Activated CD8-positive, alpha-beta memory T cell treated with anti-CD3 and anti-CD28 coated beads, Interleukin-2, amount 50 U/mL, for 1 hour (primary cell): Measurements from ENCODE around the gene LPP.

ENCODE experiments used
- DNase-seq: peaks from one replicate; pipeline ENCODE4 v3.0.0-alpha.2; 2020; ENCODE audit errors: extremely low read depth

Gene LPP

DNA sequence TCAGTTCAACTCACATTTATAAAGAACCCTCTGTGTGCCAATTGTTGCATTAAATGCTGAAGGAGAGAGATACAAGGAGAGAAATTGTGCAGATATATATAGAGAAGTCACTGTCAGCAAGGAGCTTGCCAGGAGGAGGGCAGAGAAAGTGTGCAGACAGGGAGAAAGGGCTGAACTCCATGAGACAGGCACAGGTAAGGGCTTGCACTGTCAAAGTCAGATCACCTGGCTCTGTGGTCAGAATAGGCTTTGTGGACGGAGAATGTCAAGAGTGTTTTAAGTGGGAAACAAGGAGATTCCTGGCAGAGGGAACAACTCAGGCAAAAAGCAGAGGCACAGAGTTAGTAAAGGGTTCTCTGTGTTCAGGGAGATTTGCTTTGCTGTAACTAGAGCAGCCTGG, 714.8 kb downstream of the LPP start:
- DNase-seq, result no peak

GRCh38 chr3:188869628-188870027, 715.7 kb downstream of the LPP start:
- no peak for DNase-seq

GRCh38 chr3:188870431-188870830, 716.5 kb downstream of the LPP start:
- no peak for DNase-seq

DNA sequence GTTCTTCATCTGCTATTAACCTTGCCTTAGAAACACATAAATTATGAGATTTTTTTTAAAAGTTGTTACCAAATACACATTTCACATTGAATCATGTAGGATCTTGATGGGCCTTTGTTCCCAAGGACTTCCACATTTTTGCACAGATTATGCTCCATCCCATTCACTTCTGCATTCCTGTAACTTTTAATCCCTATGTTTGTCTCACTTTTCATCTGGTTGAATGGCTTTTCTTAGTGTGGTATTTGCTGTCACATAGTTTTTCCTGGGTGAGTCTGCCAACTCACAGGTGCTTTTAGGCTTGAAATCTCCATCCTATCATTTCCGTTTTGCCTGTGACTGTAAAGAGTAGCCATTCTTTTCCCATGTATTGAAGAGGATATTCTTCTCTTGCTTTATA, 720.6 kb downstream of the LPP start:
- no peak for DNase-seq

GRCh38 chr3:188875413-188875812, 721.5 kb downstream of the LPP start:
- DNase-seq, result no peak

DNA sequence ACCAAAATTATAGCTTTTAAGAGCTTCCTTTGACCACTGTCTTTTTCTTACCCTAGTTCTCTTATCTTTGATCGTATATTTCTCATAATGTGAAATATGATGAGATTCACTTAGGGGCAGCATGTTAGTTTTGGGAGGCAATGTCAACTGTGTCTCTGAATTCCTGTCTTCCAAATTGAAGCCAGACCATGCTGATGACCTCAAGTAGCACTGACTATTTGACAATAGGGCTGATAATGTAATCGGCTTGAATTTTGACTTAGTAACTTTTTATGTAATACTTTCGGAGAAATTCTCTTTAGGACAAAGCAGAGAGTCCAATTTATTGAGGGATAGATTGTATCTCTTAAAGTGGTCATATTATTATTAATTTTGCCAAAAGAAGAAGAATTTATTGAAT, 722.4 kb downstream of the LPP start:
- no peak for DNase-seq

DNA sequence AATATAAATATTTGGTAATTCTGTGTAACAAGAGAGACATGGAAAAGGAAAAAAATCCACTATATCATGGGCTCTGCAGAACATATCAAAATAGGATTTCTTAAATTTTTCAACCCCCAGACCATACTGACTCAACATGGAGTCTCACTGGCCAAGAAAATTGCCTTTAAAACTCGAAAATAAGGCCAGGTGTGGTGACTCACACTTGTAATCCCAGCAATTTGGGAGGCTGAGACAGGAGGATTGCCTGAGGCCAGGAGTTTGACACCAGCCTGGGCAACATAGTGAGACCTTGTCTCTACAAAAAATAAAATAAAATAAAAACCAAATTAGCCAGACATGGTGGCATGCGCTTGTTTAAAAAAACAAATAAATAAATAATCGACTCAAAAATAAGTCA, 723.4 kb downstream of the LPP start:
- no peak for DNase-seq

GRCh38 chr3:188878076-188878475, 724.1 kb downstream of the LPP start:
- no peak for DNase-seq

- no peak for DNase-seq
These were observed 728.1 kb downstream of the LPP start for GRCh38 chr3:188881954-188882641.

DNA sequence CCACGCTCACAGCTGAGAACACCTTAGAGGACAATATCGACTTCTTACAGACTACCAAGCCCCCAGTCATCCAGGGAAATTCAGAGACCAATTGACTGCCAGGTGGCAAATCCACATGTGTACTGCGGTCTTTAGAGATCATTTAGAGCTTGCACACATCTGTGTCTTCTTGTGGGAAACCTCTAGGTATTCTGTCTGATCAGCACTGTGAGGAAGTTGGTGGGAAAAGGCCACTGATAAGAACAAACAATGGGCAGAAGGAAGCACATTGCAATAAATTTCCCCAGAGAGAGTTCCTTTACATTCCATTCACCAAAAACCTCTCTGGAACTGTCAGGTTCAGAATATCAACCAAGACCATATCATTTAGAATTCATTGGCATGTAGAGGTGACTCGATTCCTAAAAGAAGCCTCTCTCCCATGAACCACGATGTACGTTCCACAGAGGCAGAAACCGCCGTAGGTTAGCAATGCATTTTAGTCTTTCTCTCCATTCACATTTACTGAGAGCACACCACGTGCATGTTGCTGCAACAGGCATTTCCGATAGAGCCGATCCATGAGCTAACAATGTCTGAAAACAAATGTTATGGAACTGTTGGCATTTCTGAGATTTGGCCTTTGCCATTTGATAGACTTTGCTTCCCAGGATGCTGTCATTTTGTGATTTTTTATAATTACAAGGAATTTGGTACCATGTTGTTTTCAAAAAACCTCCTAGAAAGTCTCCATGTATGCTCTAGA, 730.5 kb downstream of the LPP start:
- no peak for DNase-seq

DNA sequence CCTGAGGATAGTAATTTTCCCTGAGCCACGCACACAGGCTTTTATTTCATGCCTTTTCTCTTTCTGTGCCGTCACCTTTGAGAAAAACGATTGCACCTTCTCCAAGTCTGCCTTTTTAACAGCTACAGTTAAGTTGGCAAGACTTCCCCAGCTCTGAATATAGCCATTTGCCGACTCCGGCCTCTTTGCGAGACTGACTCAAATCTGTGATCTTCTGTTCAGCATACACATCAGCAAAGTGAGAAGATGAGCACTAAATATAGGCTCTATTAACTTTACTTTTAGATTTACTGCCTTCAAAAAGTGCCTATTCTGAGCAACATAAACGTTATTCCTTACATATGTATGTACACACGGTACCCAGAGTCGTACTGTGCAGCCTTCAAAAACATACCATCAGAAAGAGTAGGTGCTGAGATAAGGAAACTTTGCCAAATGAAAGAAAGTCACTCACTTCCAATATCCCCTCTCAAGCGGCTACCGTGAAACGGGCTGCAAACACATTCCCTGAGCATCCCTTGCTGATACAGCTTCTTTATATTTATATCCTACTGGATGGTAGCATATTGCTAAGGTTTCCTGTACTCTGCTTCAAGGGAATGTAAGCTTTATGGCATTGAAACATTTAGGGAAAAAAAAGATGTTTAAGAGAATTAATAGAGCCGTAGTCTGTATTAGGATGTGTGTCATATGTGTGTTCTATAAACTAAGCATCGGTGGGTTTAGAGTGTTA, 734.5 kb downstream of the LPP start:
- DNase-seq, result no peak

- no peak for DNase-seq
These were observed 735.1 kb downstream of the LPP start for GRCh38 chr3:188889054-188889491.

DNA sequence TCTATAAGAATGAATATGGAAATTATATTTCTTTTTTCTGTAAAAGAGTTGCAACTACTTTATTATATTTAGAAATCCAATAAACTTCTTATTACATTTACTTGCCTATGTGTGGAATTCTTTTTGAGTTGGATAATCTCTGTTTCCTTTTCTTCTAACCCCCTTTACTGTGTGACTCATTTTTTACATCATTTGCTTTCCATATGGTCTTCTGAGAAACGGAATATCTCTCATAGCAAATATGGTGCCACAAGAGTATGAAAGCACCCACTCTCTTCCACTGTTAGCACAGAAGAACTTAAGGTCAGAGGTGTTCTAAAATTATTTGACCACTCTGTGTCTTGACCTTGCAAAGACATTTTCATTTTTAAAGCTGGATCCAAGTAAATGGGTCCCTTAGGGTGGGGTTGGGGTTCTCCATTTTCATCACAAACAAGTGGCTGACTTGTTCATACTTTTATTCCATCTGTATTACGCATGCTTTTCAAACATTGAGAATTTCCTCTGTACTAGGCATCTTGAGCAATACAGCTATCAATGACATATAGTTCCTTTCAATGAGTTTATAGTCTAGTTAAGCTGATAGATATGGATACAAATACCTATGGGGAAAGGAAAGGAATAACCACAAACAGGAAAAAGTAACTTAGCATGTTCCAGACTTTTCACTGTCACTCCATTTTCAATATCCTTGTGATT, 736.8 kb downstream of the LPP start:
- DNase-seq, result no peak

DNA sequence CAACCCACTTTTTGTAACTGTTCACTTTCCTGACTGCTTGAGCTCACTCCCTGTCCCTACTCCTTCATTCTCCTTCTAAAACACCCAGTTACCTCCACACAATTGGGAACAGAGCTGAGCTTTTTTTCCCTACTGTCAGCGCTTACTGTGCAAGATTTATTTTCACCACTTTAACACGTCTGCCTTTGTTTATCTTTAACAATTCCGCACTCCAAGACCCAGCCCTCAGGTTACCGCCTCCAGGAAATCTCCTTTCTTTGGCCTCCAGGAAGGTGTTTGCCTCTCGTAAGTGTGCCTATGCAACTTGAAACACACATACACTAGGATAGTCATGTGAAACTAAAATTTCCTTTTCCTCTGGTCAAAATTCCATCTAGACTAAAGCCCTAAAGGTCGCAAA, 745.9 kb downstream of the LPP start:
- DNase-seq, result no peak

DNA sequence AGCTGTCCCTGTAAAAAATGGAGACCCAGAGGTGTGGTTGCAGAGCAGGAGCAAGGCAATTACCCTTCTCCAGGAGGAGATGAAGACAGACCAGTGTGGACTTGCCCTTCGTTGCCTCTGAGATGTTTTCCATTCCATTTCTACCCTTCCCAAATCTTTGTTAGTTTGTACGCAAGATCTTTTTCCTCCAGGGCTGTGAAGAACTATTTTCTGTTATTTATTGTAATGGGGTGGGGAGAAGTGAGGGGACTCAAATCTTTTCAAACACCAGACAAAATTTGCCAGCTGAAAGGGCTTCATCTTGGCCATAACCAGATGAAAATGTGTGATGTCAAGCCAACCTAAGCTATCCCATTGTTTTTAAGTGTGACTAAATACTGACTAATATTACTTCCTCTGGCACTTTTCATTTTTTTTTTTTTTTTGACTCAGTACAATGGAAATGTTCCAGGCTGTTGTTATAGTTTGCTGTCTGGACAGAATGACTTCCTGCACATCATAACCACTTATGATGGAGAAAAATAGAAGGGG, 746.5 kb downstream of the LPP start:
- DNase-seq, result no peak

DNA sequence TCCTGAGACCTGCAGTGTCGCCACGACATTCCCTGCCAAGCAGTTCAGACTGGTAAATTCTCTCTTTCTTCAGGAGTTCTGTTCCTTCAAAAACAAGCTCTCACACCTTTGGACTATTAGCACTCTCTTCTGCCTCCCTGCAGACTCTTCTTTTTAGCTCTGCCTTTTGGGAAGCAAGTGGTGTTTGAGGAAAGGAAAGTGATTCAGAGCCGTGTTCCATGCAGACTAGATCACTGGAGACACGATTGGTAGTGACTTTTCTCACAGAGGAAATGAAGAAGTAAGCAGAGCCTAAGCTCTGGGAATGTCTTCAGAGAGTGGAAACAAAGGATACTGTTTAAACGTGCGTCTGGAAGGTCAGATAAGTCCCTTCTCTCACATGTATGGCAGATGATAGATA, 747.2 kb downstream of the LPP start:
- DNase-seq, result no peak

- no peak for DNase-seq
These were observed 747.8 kb downstream of the LPP start for GRCh38 chr3:188901671-188902287.

DNA sequence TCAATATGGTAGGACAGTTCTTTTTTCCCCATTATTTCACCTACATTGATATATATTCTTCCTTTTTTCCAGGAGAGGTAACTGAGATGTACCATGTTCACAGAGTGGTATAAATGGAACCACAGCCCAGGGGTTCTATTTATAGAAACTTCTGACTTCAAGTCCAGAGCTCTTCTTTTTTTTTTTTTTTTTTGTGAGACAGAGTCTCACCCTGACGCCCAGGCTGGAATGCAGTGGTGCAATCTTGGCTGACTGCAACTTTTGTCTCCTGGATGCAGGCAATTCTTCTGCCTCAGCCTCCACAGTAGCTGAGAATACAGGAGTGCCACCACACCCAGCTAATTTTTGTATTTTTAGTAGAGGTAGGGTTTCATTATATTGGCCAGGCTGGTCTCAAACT, 750.7 kb downstream of the LPP start:
- no peak for DNase-seq

- no peak for DNase-seq
These were observed 751.6 kb downstream of the LPP start for GRCh38 chr3:188905547-188905946.

DNA sequence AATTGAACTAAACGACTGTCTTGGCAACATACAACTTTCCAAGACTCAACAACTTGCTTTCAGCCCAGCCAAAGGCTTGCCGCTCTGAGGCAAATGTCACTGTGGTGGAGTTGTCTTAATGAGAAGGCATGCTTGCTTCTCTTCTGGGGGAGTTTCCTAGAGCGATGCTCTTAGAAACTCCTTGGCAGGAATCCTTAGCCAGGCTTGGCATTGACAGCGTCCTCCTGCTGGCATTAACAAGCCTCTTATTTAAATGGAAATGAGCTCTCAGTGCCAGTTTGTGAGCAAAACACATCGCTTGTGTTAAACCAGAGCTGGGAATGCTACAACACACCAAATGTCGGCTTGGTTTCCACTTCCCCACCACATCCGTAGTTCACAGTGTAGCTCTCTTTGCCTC, 752.3 kb downstream of the LPP start:
- DNase-seq, result no peak

GRCh38 chr3:188908002-188908850, 754.3 kb downstream of the LPP start:
- DNase-seq, result no peak
